ENCODE data around the gene ACKR4.

The ACKR4 gene

DNA sequence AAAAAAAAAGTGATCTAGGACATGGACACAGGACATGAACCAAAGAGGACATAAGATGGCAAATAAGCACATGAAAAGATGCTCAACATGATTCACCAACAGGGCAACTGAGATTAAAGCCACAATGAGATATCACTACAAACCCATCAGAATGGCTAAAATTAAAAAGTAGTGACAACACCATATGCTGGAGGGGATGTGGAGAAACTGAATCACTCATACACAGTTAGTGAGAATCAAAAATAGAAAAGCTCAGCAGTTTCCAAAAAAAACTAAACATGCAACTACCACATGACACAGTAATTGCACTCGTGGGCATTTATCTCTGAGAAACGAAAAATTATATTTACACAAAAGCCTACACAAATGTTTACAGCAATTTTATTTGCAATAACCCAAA, 27.9 kb upstream of the ACKR4 start:
- no peak overlapping the region for H3K27ac ChIP-seq
- TF ChIP-seq ZFX (IDR thresholded peaks at IDR 0.05), result no peak
- TF ChIP-seq, protein P1, sequence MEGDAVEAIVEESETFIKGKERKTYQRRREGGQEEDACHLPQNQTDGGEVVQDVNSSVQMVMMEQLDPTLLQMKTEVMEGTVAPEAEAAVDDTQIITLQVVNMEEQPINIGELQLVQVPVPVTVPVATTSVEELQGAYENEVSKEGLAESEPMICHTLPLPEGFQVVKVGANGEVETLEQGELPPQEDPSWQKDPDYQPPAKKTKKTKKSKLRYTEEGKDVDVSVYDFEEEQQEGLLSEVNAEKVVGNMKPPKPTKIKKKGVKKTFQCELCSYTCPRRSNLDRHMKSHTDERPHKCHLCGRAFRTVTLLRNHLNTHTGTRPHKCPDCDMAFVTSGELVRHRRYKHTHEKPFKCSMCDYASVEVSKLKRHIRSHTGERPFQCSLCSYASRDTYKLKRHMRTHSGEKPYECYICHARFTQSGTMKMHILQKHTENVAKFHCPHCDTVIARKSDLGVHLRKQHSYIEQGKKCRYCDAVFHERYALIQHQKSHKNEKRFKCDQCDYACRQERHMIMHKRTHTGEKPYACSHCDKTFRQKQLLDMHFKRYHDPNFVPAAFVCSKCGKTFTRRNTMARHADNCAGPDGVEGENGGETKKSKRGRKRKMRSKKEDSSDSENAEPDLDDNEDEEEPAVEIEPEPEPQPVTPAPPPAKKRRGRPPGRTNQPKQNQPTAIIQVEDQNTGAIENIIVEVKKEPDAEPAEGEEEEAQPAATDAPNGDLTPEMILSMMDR (conservative IDR thresholded peaks at IDR 0.05), result no peak

DNA sequence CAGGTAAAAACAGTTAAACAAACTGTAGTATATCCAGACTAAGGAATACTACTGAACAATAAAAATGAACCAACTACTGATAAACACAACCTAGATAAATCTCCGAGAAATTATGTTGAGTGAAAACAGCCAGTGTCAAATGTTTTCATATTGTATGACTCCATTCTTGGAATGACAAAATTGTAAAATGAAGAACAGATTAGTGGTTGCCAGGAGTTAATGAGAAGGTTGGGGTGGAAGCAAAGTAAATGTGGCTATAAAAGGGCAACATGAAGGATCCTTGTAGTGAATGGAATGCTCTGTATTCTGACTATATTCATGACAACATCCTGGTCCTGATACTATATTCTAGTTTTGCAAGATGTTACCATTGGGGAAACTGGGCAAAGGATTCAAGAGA, 27.5 kb upstream of the ACKR4 start:
- TF ChIP-seq, protein P1 (conservative IDR thresholded peaks at IDR 0.05), result no peak
- no peak for TF ChIP-seq ZFX (IDR thresholded peaks at IDR 0.05)
- no peak overlapping the region for H3K27ac ChIP-seq

DNA sequence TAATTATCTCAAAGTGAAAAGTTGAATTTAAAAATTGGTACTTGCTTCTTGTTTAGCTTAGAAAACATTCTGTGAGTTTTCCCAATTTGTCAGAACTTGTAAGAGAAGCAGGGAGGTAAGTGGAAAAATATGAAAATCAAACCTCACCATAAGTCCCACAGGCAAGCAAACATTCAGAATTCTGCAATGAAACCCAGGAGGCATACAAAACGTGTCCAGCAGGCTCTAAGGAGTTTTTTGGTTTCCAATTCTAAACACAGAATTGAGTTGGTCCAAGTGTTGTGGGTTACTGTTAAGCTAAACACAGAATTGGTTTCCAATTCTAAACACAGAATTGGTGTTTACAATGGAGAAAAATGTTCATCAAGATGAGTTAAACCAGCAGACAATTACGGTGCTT, 27.1 kb upstream of the ACKR4 start:
- H3K27ac ChIP-seq, result no peak overlapping the region
- TF ChIP-seq, protein P1 (conservative IDR thresholded peaks at IDR 0.05), result no peak
- no peak for TF ChIP-seq ZFX (IDR thresholded peaks at IDR 0.05)

DNA sequence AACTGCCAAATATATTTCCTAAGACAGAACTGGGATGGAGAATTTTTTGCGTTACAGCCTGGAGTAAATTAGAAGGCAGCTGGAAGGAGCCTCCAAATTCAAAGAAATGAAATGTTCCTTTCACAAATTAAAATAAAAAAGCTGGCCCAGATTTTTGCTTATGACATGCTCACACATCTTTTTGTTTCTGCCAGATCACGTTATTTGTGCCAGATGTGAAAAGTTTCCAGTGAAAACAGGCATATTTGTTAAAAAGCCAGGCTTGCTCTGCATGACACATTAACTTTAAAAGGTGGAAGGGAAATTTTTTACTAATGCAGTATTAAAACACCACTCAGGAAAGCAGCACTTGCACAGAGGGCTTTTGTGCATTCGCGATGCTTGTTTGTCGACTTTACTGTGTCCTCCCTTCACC, 23.3 kb upstream of the ACKR4 start:
- H3K27ac ChIP-seq, result no peak overlapping the region
- TF ChIP-seq ZFX (IDR thresholded peaks at IDR 0.05), result no peak
- TF ChIP-seq, protein P1 (conservative IDR thresholded peaks at IDR 0.05), result no peak

DNA sequence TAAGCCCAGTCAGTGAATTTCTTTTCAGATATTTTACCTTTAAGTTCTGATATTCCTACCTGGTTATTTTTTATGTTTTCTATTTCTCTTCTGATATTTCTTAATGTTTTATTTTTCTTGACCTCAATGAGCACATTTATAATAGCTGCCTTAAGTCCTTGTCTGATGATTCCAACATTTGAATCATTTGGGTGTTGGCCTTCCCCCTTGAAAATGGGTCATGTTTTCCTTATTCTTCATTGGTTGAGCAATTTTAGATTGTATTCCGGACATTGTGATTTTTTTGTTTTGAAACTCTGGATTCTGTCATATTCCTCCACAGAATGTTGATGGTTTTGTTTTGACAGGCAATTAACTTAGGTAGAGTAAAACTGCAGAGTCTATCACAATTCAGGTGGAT, 9.7 kb upstream of the ACKR4 start:
- TF ChIP-seq, protein P1 (conservative IDR thresholded peaks at IDR 0.05), result no peak
- no peak for TF ChIP-seq ZFX (IDR thresholded peaks at IDR 0.05)
- no peak overlapping the region for H3K27ac ChIP-seq

DNA sequence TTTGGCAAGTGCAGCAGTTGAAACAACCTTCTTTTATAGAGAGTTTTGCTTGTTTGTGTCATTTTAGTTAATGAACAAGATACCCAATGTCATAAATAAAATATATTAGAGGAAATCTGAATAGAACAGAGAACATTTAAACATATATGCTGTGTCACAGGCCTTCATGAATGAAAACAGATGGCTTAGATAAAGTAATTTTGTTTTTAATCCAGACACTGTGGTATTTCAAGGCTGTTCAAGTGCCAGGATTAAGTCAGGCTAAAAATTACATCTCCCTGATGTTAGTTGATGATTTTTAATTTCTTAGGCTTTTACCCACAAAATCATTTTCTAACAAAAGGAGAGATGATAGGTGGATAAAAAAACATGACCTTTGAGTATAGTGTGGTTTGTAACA, 4.9 kb upstream of the ACKR4 start:
- TF ChIP-seq, protein P1 (conservative IDR thresholded peaks at IDR 0.05), result no peak
- no peak for TF ChIP-seq ZFX (IDR thresholded peaks at IDR 0.05)
- H3K27ac ChIP-seq, result no peak overlapping the region

DNA sequence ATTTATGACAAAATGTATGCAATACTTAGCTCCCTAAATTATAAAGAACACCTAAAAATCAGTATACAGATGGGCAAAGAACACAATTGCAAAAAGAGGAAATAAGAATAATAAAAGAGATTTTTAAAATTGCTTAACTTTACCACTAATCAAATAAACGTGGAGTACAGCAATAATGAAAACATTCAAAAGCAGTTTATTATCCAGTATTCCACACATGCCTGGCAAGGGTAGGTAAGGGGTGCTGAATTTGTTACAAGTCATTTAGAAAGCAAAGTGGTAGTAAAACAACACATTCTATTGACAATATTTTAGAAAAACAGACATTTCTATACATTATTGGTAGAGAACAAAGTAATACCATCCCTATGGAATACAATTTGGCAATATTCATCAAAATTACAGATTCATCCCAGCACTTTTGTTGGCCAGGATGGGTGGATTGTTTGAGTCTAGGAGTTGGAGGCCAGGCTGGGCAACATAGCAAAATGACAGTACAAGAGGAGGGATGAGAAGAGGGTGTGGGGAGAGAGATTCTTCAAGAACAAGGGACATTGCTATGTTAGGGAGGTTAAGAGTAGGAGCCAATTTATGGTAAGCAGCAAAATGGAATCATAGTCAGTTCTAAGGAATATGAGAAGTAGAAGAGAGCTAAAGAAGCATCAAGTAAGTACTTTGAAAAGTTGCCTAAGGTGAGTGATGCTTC, 3.7 kb upstream of the ACKR4 start:
- no peak overlapping the region for H3K27ac ChIP-seq
- TF ChIP-seq, protein P1 (conservative IDR thresholded peaks at IDR 0.05), result no peak
- TF ChIP-seq ZFX (IDR thresholded peaks at IDR 0.05), result no peak

Data from C4-2B (cell line).